D721Med (cell line): ENCODE results near the gene PROSER2.
A peak's percentile ranks its signal among the peaks of the same experiment; 100 is the strongest.

ENCODE experiments used
- DNase-seq: peaks from one replicate; pipeline ENCODE4 v3.0.0; 2011; ENCODE audit warnings: low spot score; ENCODE audit not compliant: insufficient read length
- FAIRE-seq: peaks from 2 replicates; lab custom pipeline; 2011; peaks lifted over from hg19 to GRCh38; lab: Jason Lieb, UNC
- CTCF ChIP-seq: IDR thresholded peaks from 2 replicates; pipeline ENCODE4 v1.5.1; 2012; ENCODE audit warnings: mild to moderate bottlenecking, control low read depth; ENCODE audit not compliant: insufficient read depth; ENCODE audit errors: missing control alignments

Gene PROSER2

GRCh38 chr10:11813855-11814567 lies 9.1 kb upstream of the PROSER2 start:
- FAIRE-seq (no peak), DNase-seq (no peak)
- no peak for TF ChIP-seq CTCF

DNA sequence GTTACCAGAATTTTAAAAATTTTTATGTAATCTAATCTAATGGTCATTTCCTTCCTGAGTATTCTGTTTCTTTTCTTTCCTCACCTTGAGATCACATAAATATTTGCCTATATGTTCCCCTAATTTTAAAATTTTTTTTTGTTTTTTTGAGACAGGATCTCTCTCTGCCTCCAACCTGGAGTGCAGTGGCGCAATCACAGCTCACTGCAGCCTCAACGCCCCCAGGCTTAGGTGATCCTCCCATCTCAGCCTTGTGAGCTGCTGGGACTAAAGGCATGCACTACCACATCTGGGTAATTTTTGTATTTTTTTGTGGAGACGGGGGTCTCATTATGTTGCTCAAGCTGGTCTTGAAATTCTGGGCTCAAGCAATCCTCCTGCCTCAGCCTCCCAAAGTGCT lies 4.1 kb upstream of the PROSER2 start:
- no peak for TF ChIP-seq CTCF
- FAIRE-seq: no peak

DNA sequence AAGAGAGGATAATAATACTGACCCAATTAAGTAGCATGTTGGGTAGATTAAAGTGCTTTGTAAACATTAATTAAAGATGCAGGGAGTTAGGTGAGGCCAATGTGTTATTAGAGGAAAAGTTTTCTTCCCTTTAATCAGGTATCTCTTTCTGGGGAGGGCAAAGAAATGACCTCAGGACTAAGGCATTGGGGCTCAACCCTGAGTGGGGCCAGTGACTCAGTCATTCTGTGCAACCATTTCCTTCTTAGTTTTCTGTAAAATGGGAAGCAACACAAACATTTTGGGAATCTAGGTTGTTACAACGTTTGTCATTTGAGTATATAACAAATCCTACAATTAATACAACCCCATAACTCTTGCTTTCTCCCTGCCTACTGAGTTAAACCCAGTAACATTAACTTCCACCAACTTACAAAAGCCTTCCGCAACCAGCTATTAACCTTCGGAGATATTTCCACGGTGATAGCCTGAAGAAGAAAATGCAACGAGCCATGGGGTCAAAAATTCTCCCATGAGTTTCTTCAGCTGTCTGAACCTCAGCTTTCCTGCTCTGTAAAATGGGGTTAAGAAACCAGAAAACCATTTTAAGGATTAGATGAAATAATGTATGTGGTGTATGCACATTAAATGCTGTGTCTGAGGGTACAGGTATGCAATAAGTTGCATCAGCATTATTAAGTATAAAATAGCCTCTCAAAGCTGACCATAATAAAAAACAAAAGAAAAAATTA lies 965 bp upstream of the PROSER2 start:
- no peak for TF ChIP-seq CTCF
- peak; percentile 25 for FAIRE-seq
- no peak for DNase-seq

More for the DNA sequence above, 4.1 kb upstream of the PROSER2 start:
- no peak for DNase-seq

GRCh38 chr10:11822809-11823121 lies 391 bp upstream of the PROSER2 start:
- DNase-seq (no peak), FAIRE-seq (no peak)
- no peak for TF ChIP-seq CTCF

DNA sequence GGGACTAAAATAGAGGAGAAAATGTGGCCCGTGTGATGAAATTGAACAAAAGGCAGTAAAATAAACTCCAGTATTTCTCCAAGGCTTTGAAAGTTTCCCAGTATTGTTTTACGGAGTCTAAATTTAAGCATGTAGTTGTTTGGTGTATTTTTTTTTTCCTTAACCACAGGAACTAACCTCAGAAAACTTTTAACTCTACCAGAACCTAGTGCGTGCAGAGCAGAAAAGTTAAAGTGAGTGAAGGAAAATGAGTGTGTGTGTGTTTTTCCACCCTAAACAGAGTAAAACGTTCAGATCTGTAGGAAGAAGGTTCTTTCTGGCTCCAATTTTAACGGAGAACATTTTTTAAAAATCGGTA lies 812 bp downstream of the PROSER2 start:
- no peak for TF ChIP-seq CTCF
- FAIRE-seq: no peak
- DNase-seq: no peak

DNA sequence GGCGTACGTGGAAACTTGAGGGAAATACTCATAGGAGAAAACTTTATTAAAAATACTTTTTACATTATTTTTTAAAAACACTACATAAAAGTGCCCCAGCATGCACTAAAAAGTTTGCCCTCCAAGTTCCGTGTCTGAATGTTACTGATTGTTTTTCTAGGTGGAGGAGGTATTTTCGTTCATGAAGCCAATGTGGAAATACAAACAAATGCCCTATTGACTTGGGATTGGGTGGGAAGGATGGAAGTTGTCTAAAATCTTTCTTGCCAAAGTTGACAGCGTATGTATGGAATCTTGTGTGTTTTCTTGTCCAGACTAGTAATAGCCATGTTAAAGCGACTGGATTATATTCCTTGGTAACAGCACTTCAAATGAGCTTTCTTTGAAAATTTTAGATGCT lies 1.2 kb downstream of the PROSER2 start:
- FAIRE-seq: no peak

More for the DNA sequence above, 1.2 kb downstream of the PROSER2 start:
- no peak for TF ChIP-seq CTCF
- no peak for DNase-seq
